ENCODE data around the gene CX3CR1.

The CX3CR1 gene

DNA sequence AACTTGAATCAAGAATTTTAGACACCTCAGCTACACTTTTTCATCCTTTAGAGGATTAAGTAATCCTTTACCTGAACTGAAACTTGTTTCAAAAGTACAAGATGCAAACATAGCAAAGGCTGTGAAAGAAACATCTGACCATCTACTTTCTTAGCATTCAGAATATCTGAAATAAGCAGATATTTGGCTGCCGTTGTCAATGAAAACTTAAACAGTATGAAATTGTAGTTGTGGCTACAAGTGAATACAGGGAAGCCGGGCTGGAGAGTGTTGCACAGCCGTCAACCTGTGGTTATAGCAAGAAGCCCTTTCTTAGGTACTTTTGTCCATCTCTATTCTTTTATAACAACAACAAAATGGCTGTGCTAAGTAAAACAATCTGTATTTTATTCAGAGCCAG lies 6.9 kb upstream of the CX3CR1 start:
- ChIA-PET POLR2A (ENCODE audit: low non-redundant PET) (no interaction called here), CTCF (interaction anchor here (2.0 kb wide), 1 partner anchor 97 kb away, joined by 17 read pairs; no protein-coding TSS in a partner anchor)
- no peak overlapping the region for H3K27ac ChIP-seq
- TF ChIP-seq, protein P1, sequence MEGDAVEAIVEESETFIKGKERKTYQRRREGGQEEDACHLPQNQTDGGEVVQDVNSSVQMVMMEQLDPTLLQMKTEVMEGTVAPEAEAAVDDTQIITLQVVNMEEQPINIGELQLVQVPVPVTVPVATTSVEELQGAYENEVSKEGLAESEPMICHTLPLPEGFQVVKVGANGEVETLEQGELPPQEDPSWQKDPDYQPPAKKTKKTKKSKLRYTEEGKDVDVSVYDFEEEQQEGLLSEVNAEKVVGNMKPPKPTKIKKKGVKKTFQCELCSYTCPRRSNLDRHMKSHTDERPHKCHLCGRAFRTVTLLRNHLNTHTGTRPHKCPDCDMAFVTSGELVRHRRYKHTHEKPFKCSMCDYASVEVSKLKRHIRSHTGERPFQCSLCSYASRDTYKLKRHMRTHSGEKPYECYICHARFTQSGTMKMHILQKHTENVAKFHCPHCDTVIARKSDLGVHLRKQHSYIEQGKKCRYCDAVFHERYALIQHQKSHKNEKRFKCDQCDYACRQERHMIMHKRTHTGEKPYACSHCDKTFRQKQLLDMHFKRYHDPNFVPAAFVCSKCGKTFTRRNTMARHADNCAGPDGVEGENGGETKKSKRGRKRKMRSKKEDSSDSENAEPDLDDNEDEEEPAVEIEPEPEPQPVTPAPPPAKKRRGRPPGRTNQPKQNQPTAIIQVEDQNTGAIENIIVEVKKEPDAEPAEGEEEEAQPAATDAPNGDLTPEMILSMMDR (conservative IDR thresholded peaks at IDR 0.05; ENCODE audit: low read depth) = no peak
- no peak for DNase-seq (ENCODE audit: low spot score)

DNA sequence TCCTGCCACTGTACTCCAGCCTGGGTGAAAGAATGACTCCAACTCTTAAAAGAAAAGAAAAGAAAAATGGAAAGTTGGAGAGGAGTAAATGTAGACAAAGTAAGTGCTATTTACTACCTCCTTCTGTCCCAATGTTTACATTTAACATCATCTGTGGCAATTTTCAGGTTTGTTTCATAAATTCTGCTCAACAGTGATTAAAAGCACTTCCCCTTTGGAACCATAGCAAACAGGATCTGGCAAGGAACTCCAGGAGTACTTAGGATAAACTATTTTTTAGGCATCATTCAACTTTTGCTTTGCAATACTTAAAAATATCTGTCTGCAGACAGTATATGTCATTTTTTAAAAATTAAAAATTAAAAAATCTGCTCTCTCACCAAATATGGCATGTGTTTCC lies 5.5 kb upstream of the CX3CR1 start:
- TF ChIP-seq, protein P1 (conservative IDR thresholded peaks at IDR 0.05; ENCODE audit: low read depth) = no peak
- no peak overlapping the region for H3K27ac ChIP-seq
- ChIA-PET CTCF (no interaction called here), POLR2A (ENCODE audit: low non-redundant PET) (interaction anchor here (0.6 kb wide), 1 partner anchor 788 kb away, joined by 6 read pairs; no protein-coding TSS in a partner anchor)
- no peak for DNase-seq (ENCODE audit: low spot score)

DNA sequence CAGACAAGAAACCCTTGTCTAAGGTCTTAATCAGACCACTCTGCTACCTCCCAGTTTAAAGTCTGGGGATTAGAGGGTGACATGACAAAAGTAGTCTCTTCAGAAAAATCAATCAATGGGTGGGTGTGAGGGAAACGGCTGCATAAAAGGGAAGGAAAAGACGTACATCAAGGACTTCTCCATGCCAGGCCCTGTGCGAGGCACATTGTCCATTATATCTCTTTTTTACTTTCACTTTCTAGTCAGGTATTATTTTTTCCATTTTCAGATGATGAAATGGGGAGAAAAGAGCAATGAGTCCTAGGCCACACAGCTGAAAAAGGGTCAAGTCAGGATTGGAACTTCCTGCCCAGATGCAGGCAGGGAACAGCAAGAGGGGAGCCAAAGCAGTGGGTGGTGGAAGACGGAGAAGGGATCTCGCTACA lies 4.6 kb upstream of the CX3CR1 start:
- TF ChIP-seq, protein P1 (conservative IDR thresholded peaks at IDR 0.05; ENCODE audit: low read depth) = no peak
- H3K27ac ChIP-seq = no peak overlapping the region
- ChIA-PET CTCF (no interaction called here), POLR2A (ENCODE audit: low non-redundant PET) (no interaction called here)
- no peak for DNase-seq (ENCODE audit: low spot score)

DNA sequence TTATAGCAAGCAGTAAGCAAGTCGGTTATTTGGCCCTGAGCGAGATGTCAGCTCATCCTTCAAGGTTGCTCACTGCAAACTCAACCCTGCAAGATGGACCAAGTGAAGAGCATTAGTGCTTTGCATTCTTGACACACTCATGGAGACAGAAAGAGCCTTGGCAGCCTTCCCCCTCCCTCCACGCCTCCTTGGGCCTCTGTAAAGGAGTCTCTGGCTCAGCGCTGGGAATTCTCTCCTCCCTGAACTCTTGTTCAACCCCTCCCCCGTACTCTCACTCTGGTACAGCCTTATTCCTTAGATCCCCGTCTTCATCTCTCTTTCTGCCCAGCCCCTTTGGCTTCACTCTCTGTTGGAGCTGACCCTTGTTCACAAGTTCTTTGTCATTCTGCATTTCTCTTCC lies 2.2 kb upstream of the CX3CR1 start:
- ChIA-PET CTCF (no interaction called here), POLR2A (ENCODE audit: low non-redundant PET) (no interaction called here)
- no peak for DNase-seq (ENCODE audit: low spot score)
- TF ChIP-seq, protein P1 (conservative IDR thresholded peaks at IDR 0.05; ENCODE audit: low read depth) = no peak
- no peak overlapping the region for H3K27ac ChIP-seq

DNA sequence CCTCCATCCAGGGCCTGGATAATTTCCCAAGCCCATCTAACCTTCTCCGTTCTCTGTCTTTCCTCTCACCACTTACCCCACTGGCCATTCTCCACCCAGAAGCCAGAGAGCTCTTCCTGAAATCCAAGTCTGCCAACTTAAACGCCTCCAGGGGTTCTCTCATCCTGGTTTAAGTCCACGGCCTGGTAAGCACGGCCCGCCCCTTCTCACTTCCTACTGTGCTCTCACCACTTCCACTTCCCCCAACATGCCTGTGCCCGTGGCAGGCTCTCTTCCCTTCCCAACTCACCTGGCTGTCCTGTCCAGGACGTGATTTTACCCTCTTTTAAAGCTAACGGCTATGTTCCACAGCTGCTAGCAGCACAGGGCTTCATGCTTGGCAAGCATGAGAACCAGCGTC lies 1.7 kb upstream of the CX3CR1 start:
- POLR2A ChIA-PET (ENCODE audit: low non-redundant PET) = no interaction called here
- CTCF ChIA-PET = no interaction called here
- no peak overlapping the region for H3K27ac ChIP-seq
- TF ChIP-seq, protein P1 (conservative IDR thresholded peaks at IDR 0.05; ENCODE audit: low read depth) = no peak
- no peak for DNase-seq (ENCODE audit: low spot score)

DNA sequence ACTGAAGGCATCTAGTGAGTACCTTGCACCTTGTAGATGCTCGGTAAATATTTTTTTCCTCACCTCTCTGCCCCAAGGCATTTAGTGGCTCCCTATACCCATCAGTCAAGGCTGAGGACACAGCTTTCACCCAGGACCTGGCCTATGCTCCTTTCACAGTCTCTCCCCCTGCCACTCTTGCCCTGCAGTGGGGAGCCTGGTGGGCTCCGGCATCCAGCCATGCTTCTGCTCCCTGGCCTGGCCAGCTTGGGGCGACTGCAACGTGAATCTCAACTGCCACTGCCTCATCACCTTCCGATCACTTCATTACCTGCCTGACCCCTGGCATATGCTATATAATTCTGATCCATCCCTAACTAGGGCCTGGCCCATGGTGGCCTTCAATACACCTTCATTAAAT lies 735 bp upstream of the CX3CR1 start:
- ChIA-PET CTCF (no interaction called here), POLR2A (ENCODE audit: low non-redundant PET) (no interaction called here)
- H3K27ac ChIP-seq = no peak overlapping the region
- TF ChIP-seq, protein P1 (conservative IDR thresholded peaks at IDR 0.05; ENCODE audit: low read depth) = no peak
- no peak for DNase-seq (ENCODE audit: low spot score)

DNA sequence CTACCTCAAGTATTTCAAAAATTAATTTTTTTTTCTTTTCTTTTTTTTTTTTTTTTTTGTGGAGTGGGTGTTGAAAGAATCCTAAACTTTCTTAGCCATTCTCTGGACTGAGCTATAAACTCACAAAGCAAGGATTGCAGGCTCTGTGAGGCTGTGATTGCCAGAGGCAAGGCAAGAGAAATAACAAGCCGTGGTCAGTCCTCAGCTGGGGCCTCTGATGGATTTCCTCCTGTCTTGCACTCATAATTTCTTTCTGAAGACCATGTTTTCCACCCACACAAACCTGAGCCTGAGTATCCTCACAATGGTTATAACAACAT lies 1.3 kb downstream of the CX3CR1 start:
- TF ChIP-seq, protein P1 (conservative IDR thresholded peaks at IDR 0.05; ENCODE audit: low read depth) = no peak
- H3K27ac ChIP-seq = no peak overlapping the region
- POLR2A ChIA-PET (ENCODE audit: low non-redundant PET) = no interaction called here

More for the DNA sequence above, 1.3 kb downstream of the CX3CR1 start:
- CTCF ChIA-PET = interaction anchor here (0.7 to 0.9 kb wide), 2 partner anchors 10 to 118 kb away, joined by 4 read pairs; no protein-coding TSS in a partner anchor
- DNase-seq (ENCODE audit: low spot score) = no peak
